WERI-Rb-1 (cell line): ENCODE results near the gene SBK3.

Experiments
- DNase-seq: peaks from one replicate; pipeline ENCODE4 v3.0.0-alpha.2; 2020
- H3K27ac ChIP-seq: fragments of 250-450 bp; sonication (Bioruptor Pico); 2 replicates; pipeline ENCODE4 v1.5.1; 2020; ENCODE audit warnings: mild to moderate bottlenecking, moderate library complexity
- H3K27me3 ChIP-seq: fragments of 250-450 bp; sonication (Bioruptor Pico); 2 replicates; pipeline ENCODE4 v1.5.1; 2021; ENCODE audit warnings: mild to moderate bottlenecking, low read depth, moderate library complexity; ENCODE audit not compliant: insufficient read depth, severe bottlenecking
- H3K36me3 ChIP-seq: fragments of 250-450 bp; sonication (Bioruptor Pico); 2 replicates; pipeline ENCODE4 v1.5.1; 2020; ENCODE audit warnings: mild to moderate bottlenecking, moderate library complexity
- H3K4me3 ChIP-seq: 2 replicates; pipeline ENCODE4 v1.5.1; 2011; ENCODE audit warnings: low read depth, mild to moderate bottlenecking, control low read depth, low read length
- H3K9me3 ChIP-seq: fragments of 250-450 bp; sonication (Bioruptor Pico); 2 replicates; pipeline ENCODE4 v1.5.1; 2021; ENCODE audit warnings: mild to moderate bottlenecking, moderate library complexity; ENCODE audit not compliant: severe bottlenecking
- CTCF ChIP-seq: IDR thresholded peaks from 2 replicates; pipeline ENCODE4 v1.5.1; 2011; ENCODE audit warnings: low read depth, mild to moderate bottlenecking, control low read depth, inconsistent platforms, low read length

The SBK3 gene

GRCh38 chr19:55581823-55582223, 36.5 kb upstream of the SBK3 start:
- Histone ChIP-seq H3K36me3 (peaks cover 7% of the 10 kb centered on the region), H3K27me3 (no peaks in the 10 kb centered on the region), H3K4me3 (no peak overlapping the region), H3K27ac (no peak overlapping the region), H3K9me3 (no peaks in the 10 kb centered on the region)
- no peak for TF ChIP-seq CTCF
- no peak for DNase-seq

- peak overlapping the region; percentile 90 for H3K27ac ChIP-seq
- no peak for DNase-seq
- peak overlapping the region; percentile 95 for H3K4me3 ChIP-seq
- no peaks in the 10 kb centered on the region for H3K27me3 ChIP-seq
- peaks cover 12% of the 10 kb centered on the region for H3K36me3 ChIP-seq
- TF ChIP-seq CTCF: no peak
- no peaks in the 10 kb centered on the region for H3K9me3 ChIP-seq
Measured at GRCh38 chr19:55581145-55581822, 35.9 kb upstream of the SBK3 start.

- TF ChIP-seq CTCF: no peak
- H3K27ac ChIP-seq: peak within 1 kb of the TSS; percentile 90
- no peaks in the 10 kb centered on the region for H3K27me3 ChIP-seq
- H3K9me3 ChIP-seq: no peaks in the 10 kb centered on the region
- peak; percentile 94 for DNase-seq
- peaks cover 18% of the 10 kb centered on the region for H3K36me3 ChIP-seq
- peak within 1 kb of the TSS; percentile 95 for H3K4me3 ChIP-seq
Measured at GRCh38 chr19:55580628-55581144, 35.3 kb upstream of the SBK3 start, which contains the start of gene ZNF579. Gene ZNF579, minus strand, starts transcription at chr19:55580848. Its CDS starts 1,209 bp downstream, at chr19:55579639.

GRCh38 chr19:55579766-55580621, 34.7 kb upstream of the SBK3 start:
- DNase-seq: peak; percentile 27
- Histone ChIP-seq H3K9me3 (no peaks in the 10 kb centered on the region), H3K27me3 (no peaks in the 10 kb centered on the region), H3K27ac (peak overlapping the region; percentile 90), H3K4me3 (peak overlapping the region; percentile 95), H3K36me3 (peaks cover 18% of the 10 kb centered on the region)
- no peak for TF ChIP-seq CTCF

GRCh38 chr19:55578761-55579747, 33.7 kb upstream of the SBK3 start:
- peak overlapping the region; percentile 95; the same call in 1 of the 2 replicates for H3K4me3 ChIP-seq
- peak overlapping the region; percentile 90 for H3K27ac ChIP-seq
- no peaks in the 10 kb centered on the region for H3K27me3 ChIP-seq
- peaks cover 18% of the 10 kb centered on the region for H3K36me3 ChIP-seq
- no peaks in the 10 kb centered on the region for H3K9me3 ChIP-seq
- no peak for TF ChIP-seq CTCF
- no peak for DNase-seq
